A673 (cell line): ENCODE results near the gene CUL4A. TPM values are rescaled to one million over a fixed set of nuclear protein-coding genes. Genes with fewer than 3 reads are reported as not detected.

Experiments used
- Bru-seq: library from RNA; stranded (reverse); fragments of 400-500 nt; gene quantifications from one replicate; lab custom pipeline; 2021; lab: Mats Ljungman, UMichigan
- BruChase-seq, 2 experiments: library from RNA; stranded (reverse); fragments of 400-500 nt; gene quantifications; one replicate each; lab custom pipeline; 2021; lab: Mats Ljungman, UMichigan
- BruUV-seq: library from RNA; stranded (reverse); fragments of 400-500 nt; replicated peaks from 2 replicates; lab custom pipeline; 2021; lab: Mats Ljungman, UMichigan
- CTCF ChIA-PET: fragments of 300-600 bp; sonication (Branson Sonifier 250); formaldehyde crosslinking; loops from one replicate; lab custom pipeline; 2022; ENCODE audit warnings: antibody characterized with exemption; lab: Charles Lee
- POLR2A ChIA-PET: fragments of 300-600 bp; sonication (Branson Sonifier 250); formaldehyde crosslinking; loops from one replicate; lab custom pipeline; 2022; ENCODE audit warnings: antibody characterized with exemption; ENCODE audit not compliant: low non-redundant PET; lab: Charles Lee
- DNase-seq: peaks from one replicate; pipeline ENCODE4 v3.0.0-alpha.2; 2015; ENCODE audit warnings: low spot score
- H3K27ac ChIP-seq: fragments of 200-600 bp; sonication (generic); 2 replicates; pipeline ENCODE4 v1.5.1; 2016; ENCODE audit warnings: mixed run types, low read depth, mild to moderate bottlenecking, mixed read lengths, antibody characterized with exemption, low read length; ENCODE audit not compliant: poor library complexity, severe bottlenecking
- H3K27me3 ChIP-seq: fragments of 200-600 bp; sonication (generic); replicated peaks from 2 replicates; pipeline ENCODE4 v1.6.1; 2017; ENCODE audit warnings: mixed run types, low read depth, mild to moderate bottlenecking, mixed read lengths, antibody characterized with exemption, low read length; ENCODE audit not compliant: insufficient read depth, poor library complexity
- H3K36me3 ChIP-seq: fragments of 200-600 bp; sonication (generic); 2 replicates; pipeline ENCODE4 v1.6.1; 2016; ENCODE audit warnings: mixed run types, mild to moderate bottlenecking, mixed read lengths, antibody characterized with exemption, low read length; ENCODE audit not compliant: insufficient read depth, poor library complexity, severe bottlenecking
- H3K4me1 ChIP-seq: fragments of 200-600 bp; sonication (generic); 2 replicates; pipeline ENCODE4 v1.6.1; 2017; ENCODE audit warnings: mixed run types, mild to moderate bottlenecking, mixed read lengths, antibody characterized with exemption, low read length; ENCODE audit not compliant: insufficient read depth, poor library complexity, severe bottlenecking
- H3K4me3 ChIP-seq: fragments of 200-600 bp; sonication (generic); 2 replicates; pipeline ENCODE4 v1.5.1; 2016; ENCODE audit warnings: low read depth, mixed run types, mild to moderate bottlenecking, mixed read lengths, low read length; ENCODE audit not compliant: poor library complexity, severe bottlenecking
- H3K9me3 ChIP-seq: fragments of 200-600 bp; sonication (generic); 2 replicates; pipeline ENCODE4 v1.6.1; 2016; ENCODE audit warnings: mixed run types, low read depth, mild to moderate bottlenecking, mixed read lengths, antibody characterized with exemption, low read length; ENCODE audit not compliant: poor library complexity, severe bottlenecking
- EZH2 ChIP-seq: fragments of 200-600 bp; sonication (generic); IDR thresholded peaks from 2 replicates; pipeline ENCODE4 v1.6.1; 2017; ENCODE audit warnings: borderline replicate concordance, low read depth, mild to moderate bottlenecking, mixed read lengths, antibody characterized with exemption, low read length; ENCODE audit not compliant: poor library complexity, severe bottlenecking
- intact Hi-C: fragments of 100-400 bp; cut with micrococcal nuclease; formaldehyde crosslinking; loops from one replicate; pipeline ENCODE4 v1.10.0; 2022; ENCODE audit not compliant: unreplicated experiment
- long read RNA-seq: library from polyadenylated mRNA; stranded (forward); transcript quantifications from one replicate; pipeline ENCODE4 v2.0.0, GENCODE V29; 2022
- total RNA-seq: library from RNA; stranded (reverse); gene quantifications from 2 replicates; pipeline ENCODE4 v1.2.3, GENCODE V29; 2021
- TF ChIP-seq, protein P1 (sequence below): fragments of 300-800, 200-600 bp; sonication (generic); conservative IDR thresholded peaks from 2 replicates; pipeline ENCODE4 v1.5.1; 2017; ENCODE audit warnings: low read depth, mild to moderate bottlenecking, antibody characterized with exemption, low read length, moderate library complexity, mixed read lengths

Gene CUL4A
- total RNA-seq, result 78.8 and 87.5 TPM in 2 replicates
- Bru-seq, nascent RNA, result percentile 86 among the genes with signal in this experiment
- BruChase-seq, experiment 1, labeled RNA remaining after a 2-hour chase, result percentile 92 among the genes with signal in this experiment
- percentile 93 among the genes with signal in this experiment for BruChase-seq, experiment 2, labeled RNA remaining after a 6-hour chase
- long read RNA-seq, transcript CUL4A-209 (6 exons, 1,111 nt), result minor isoform, 17 of 257 reads
- long read RNA-seq, transcript CUL4A-202 (20 exons, 2,364 nt), result major isoform, 193 of 257 reads
- long read RNA-seq, partial matches to known transcripts, result 32 of 257 reads
- long read RNA-seq, other reads (novel, unspliced or antisense), result 15 of 257 reads

DNA sequence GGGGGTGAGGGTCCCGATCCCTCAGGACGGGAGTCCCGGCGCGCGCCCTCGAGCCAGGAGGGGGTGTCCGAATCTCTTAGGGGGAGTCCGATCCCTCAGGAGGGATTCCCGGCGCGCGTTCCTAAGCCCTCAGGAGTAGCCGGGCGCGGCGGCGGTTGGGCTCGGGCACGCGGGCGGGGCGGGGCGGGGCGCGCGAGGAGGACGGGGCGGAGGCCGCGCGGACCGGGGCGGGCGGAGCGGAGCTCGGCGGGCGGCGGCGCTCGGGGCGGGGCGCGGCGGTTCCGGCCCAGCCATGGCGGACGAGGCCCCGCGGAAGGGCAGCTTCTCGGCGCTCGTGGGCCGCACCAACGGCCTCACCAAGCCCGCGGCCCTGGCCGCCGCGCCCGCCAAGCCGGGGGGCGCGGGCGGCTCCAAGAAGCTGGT, at the start of gene CUL4A:
CUL4A (plus strand) TSS at position 278 of the 423 bp plus-strand sequence; CDS start at position 293, 15 bp downstream.
- peak; percentile 86 for DNase-seq
- TF ChIP-seq EZH2, result no peak
- TF ChIP-seq, protein P1, sequence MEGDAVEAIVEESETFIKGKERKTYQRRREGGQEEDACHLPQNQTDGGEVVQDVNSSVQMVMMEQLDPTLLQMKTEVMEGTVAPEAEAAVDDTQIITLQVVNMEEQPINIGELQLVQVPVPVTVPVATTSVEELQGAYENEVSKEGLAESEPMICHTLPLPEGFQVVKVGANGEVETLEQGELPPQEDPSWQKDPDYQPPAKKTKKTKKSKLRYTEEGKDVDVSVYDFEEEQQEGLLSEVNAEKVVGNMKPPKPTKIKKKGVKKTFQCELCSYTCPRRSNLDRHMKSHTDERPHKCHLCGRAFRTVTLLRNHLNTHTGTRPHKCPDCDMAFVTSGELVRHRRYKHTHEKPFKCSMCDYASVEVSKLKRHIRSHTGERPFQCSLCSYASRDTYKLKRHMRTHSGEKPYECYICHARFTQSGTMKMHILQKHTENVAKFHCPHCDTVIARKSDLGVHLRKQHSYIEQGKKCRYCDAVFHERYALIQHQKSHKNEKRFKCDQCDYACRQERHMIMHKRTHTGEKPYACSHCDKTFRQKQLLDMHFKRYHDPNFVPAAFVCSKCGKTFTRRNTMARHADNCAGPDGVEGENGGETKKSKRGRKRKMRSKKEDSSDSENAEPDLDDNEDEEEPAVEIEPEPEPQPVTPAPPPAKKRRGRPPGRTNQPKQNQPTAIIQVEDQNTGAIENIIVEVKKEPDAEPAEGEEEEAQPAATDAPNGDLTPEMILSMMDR, result no peak
- Histone ChIP-seq H3K27ac (peak within 1 kb of the TSS; percentile 97), H3K9me3 (no peaks in the 10 kb centered on the region), H3K4me3 (peak within 1 kb of the TSS; percentile 94), H3K4me1 (peaks cover 20% of the 10 kb centered on the region), H3K27me3 (no peaks in the 10 kb centered on the region), H3K36me3 (peaks cover 10% of the 10 kb centered on the region)
- no TSS peak for BruUV-seq
- intact Hi-C loops, result no loop called here
- ChIA-PET CTCF (no interaction called here), POLR2A (interaction anchor here (0.6 to 0.8 kb wide), 2 partner anchors 271 to 392 kb away, joined by 3 to 5 read pairs; no protein-coding TSS in a partner anchor)

DNA sequence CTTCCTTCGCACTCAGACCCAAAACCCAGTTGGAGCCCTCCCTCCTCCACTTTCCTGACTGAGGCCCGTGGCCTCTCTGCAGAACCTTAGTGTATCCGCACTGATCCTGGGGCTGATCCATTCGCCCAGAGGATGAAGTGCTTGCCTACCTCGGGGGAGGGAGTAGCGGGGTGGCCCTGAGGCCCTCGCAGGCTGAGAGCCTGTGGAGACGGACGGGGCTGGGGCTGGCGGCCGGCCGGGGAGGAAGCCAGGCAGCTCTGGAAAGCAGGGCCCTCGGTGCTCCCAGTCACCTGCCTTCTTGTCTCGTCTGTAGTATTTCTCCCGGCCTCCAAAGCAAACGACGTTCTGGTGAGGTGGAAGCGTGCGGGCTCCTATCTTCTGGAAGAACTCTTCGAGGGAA, 49.7 kb upstream of the CUL4A start:
- no peak for DNase-seq
- intact Hi-C loops, result no loop called here

DNA sequence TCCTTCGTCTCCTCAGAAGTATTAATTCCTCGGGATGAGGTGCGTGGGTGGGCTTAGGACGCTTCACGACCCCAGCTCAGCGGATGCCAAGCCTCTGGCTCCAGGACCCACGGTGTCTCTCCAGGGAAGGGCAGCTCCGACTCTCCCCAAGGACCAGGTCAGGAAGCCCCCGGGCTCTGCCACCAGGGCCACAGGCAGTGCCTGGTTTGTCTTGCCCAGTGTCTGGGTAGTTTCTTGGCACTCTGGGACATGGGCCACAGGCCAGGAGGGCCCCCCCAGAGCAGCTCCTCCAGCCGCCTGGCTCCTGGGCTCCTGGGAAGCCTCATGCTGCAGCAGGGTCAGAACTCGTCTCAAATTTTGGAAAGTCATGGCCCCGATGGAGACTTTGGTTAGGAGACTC, 48.4 kb upstream of the CUL4A start:
- CTCF ChIA-PET, result no interaction called here

More for the DNA sequence above, 49.7 kb upstream of the CUL4A start:
- CTCF ChIA-PET, result no interaction called here
- BruUV-seq, result no TSS peak
- Histone ChIP-seq H3K9me3 (no peaks in the 10 kb centered on the region), H3K27me3 (no peaks in the 10 kb centered on the region), H3K4me1 (peaks cover 14% of the 10 kb centered on the region), H3K36me3 (no peaks in the 10 kb centered on the region), H3K27ac (no peak overlapping the region), H3K4me3 (no peak overlapping the region)
- POLR2A ChIA-PET, result no interaction called here
- TF ChIP-seq, protein P1, result no peak
- no peak for TF ChIP-seq EZH2

More for the DNA sequence above, 48.4 kb upstream of the CUL4A start:
- intact Hi-C loops, result no loop called here
- no peak overlapping the region for H3K27ac ChIP-seq
- POLR2A ChIA-PET, result no interaction called here
- no TSS peak for BruUV-seq
- no peaks in the 10 kb centered on the region for H3K9me3 ChIP-seq
- TF ChIP-seq EZH2, result no peak
- TF ChIP-seq, protein P1, result no peak
- H3K36me3 ChIP-seq, result no peaks in the 10 kb centered on the region
- H3K4me3 ChIP-seq, result no peak overlapping the region
- peaks cover 14% of the 10 kb centered on the region for H3K4me1 ChIP-seq
- no peaks in the 10 kb centered on the region for H3K27me3 ChIP-seq
- DNase-seq, result no peak
